Stimulated activated CD4-positive, alpha-beta T cell treated with anti-CD3 and anti-CD28 coated beads, TNF-alpha, amount 100 ng/mL, for 48 hours (primary cell): ENCODE results near the gene GBX2.

Experiments
- DNase-seq, 3 donors: peaks; one replicate each; pipeline ENCODE4 v3.0.0-alpha.2; 2020; ENCODE audit warnings: low read depth in 3 of 3

GBX2 gene

GRCh38 chr2:236117861-236118269 is 50.3 kb downstream of the GBX2 start:
- no peak for DNase-seq

- DNase-seq, result no peak
These were observed 50.8 kb downstream of the GBX2 start for GRCh38 chr2:236117401-236117800.
